PC-9 (cell line): ENCODE results near the gene HS3ST3B1. TPM values are rescaled to one million over a fixed set of nuclear protein-coding genes. Genes with fewer than 3 reads are reported as not detected.

Experiments used
- BruUV-seq: library from RNA; stranded (reverse); fragments of 400-500 nt; replicated peaks from 2 replicates; lab custom pipeline; 2021; lab: Mats Ljungman, UMichigan
- CTCF ChIA-PET: fragments of 300-600 bp; sonication (Branson Sonifier 250); formaldehyde crosslinking; loops from one replicate; lab custom pipeline; 2022; ENCODE audit warnings: antibody characterized with exemption; lab: Charles Lee
- POLR2A ChIA-PET: fragments of 300-600 bp; sonication (Branson Sonifier 250); formaldehyde crosslinking; loops from one replicate; lab custom pipeline; 2022; ENCODE audit warnings: antibody characterized with exemption; ENCODE audit not compliant: unreplicated experiment; lab: Charles Lee
- DNase-seq, 2 experiments: peaks; one replicate each; pipeline versions ENCODE4 v3.0.0 to v3.0.0-alpha.2; 2015 to 2022; ENCODE audit warnings: mixed read lengths in 1 of 2
- H2AFZ ChIP-seq: fragments of 200-600 bp; sonication (generic); 2 replicates; pipeline ENCODE4 v1.8.1; 2017; ENCODE audit warnings: antibody characterized with exemption
- H3F3A ChIP-seq: fragments of 200-600 bp; sonication (generic); 2 replicates; pipeline ENCODE4 v1.8.1; 2017; ENCODE audit warnings: antibody characterized with exemption, mild to moderate bottlenecking, low read depth; ENCODE audit not compliant: insufficient read depth
- H3K27ac ChIP-seq: fragments of 200-600 bp; sonication (generic); 2 replicates; pipeline ENCODE4 v1.6.1; 2016; ENCODE audit warnings: mixed run types
- H3K27me3 ChIP-seq: fragments of 200-600 bp; sonication (generic); 2 replicates; pipeline ENCODE4 v1.6.1; 2016; ENCODE audit warnings: low read depth, mixed run types; ENCODE audit not compliant: insufficient read depth
- H3K36me3 ChIP-seq: fragments of 200-600 bp; sonication (generic); 2 replicates; pipeline ENCODE4 v1.6.1; 2016; ENCODE audit warnings: low read depth, mixed run types
- H3K4me1 ChIP-seq: fragments of 200-600 bp; sonication (generic); replicated peaks from 2 replicates; pipeline ENCODE4 v1.6.1; 2016; ENCODE audit warnings: mixed run types; ENCODE audit not compliant: insufficient read depth
- H3K4me2 ChIP-seq: fragments of 200-600 bp; sonication (generic); 2 replicates; pipeline ENCODE4 v1.6.1; 2017; ENCODE audit warnings: mixed run types
- H3K4me3 ChIP-seq: fragments of 200-600 bp; sonication (generic); 2 replicates; pipeline ENCODE4 v1.6.1; 2016; ENCODE audit warnings: mixed run types
- H3K79me2 ChIP-seq: fragments of 200-600 bp; sonication (generic); 2 replicates; pipeline ENCODE4 v1.6.1; 2017; ENCODE audit warnings: low read depth, mixed run types
- H3K9me2 ChIP-seq: fragments of 200-600 bp; sonication (generic); 2 replicates; pipeline ENCODE4 v1.8.1; 2017; ENCODE audit warnings: mild to moderate bottlenecking; ENCODE audit not compliant: insufficient read depth
- H3K9me3 ChIP-seq: fragments of 200-600 bp; sonication (generic); 2 replicates; pipeline ENCODE4 v1.8.1; 2016; ENCODE audit warnings: low read depth; ENCODE audit not compliant: insufficient read depth
- H4K20me1 ChIP-seq: fragments of 200-600 bp; sonication (generic); 2 replicates; pipeline ENCODE4 v1.8.1; 2017; ENCODE audit not compliant: insufficient read depth
- CTCF ChIP-seq: fragments of 200-600 bp; sonication (generic); conservative IDR thresholded peaks from 2 replicates; pipeline ENCODE4 v1.6.1; 2017; ENCODE audit warnings: mixed run types, antibody characterized with exemption, mild to moderate bottlenecking, moderate library complexity
- EZH2 ChIP-seq: fragments of 200-600 bp; sonication (generic); IDR thresholded peaks from 2 replicates; pipeline ENCODE4 v1.8.0; 2017; ENCODE audit warnings: antibody characterized with exemption, low read depth
- intact Hi-C: fragments of 100-400 bp; cut with micrococcal nuclease; formaldehyde crosslinking; loops from one replicate; pipeline ENCODE4 v1.10.0; 2022; ENCODE audit not compliant: unreplicated experiment
- total RNA-seq: library from RNA; stranded (reverse); gene quantifications from 2 replicates; pipeline ENCODE4 v1.2.3, GENCODE V29; 2021

Gene HS3ST3B1
- total RNA-seq, 1 experiment from 2014 or later = not detected

- POLR2A ChIA-PET = no interaction called here
- Histone ChIP-seq H3K27ac (no peak overlapping the region), H4K20me1 (no peaks in the 10 kb centered on the region), H3K4me1 (no peaks in the 10 kb centered on the region), H3K9me2 (no peaks in the 10 kb centered on the region), H3K27me3 (peaks cover 36% of the 10 kb centered on the region), H3K9me3 (no peaks in the 10 kb centered on the region), H3K36me3 (no peaks in the 10 kb centered on the region), H3K4me3 (no peak overlapping the region), H3K4me2 (no peak overlapping the region), H3K79me2 (no peaks in the 10 kb centered on the region), H3F3A (no peaks in the 10 kb centered on the region), H2AFZ (no peak overlapping the region)
- intact Hi-C loops = no loop called here
- DNase-seq = no peak
- CTCF ChIA-PET = no interaction called here
- TF ChIP-seq EZH2 (no peak), CTCF (no peak)
- no TSS peak for BruUV-seq
Measured at GRCh38 chr17:14281530-14281929, 19.4 kb upstream of the HS3ST3B1 start.

- no peaks in the 10 kb centered on the region for H3K4me1 ChIP-seq
- H3K36me3 ChIP-seq = no peaks in the 10 kb centered on the region
- H3K4me3 ChIP-seq = no peak overlapping the region
- peaks cover 39% of the 10 kb centered on the region for H3K27me3 ChIP-seq
- no peaks in the 10 kb centered on the region for H3K9me3 ChIP-seq
- no peaks in the 10 kb centered on the region for H3K9me2 ChIP-seq
- intact Hi-C loops = no loop called here
- CTCF ChIA-PET = no interaction called here
- H3K4me2 ChIP-seq = no peak overlapping the region
- H4K20me1 ChIP-seq = no peaks in the 10 kb centered on the region
- DNase-seq = no peak
- POLR2A ChIA-PET = no interaction called here
- no TSS peak for BruUV-seq
- H2AFZ ChIP-seq = no peak overlapping the region
- no peaks in the 10 kb centered on the region for H3K79me2 ChIP-seq
- TF ChIP-seq CTCF (no peak), EZH2 (no peak)
- no peak overlapping the region for H3K27ac ChIP-seq
- H3F3A ChIP-seq = no peaks in the 10 kb centered on the region
Measured at GRCh38 chr17:14282726-14283125, 18.2 kb upstream of the HS3ST3B1 start.

GRCh38 chr17:14289162-14289561 lies 11.7 kb upstream of the HS3ST3B1 start:
- Histone ChIP-seq H3K36me3 (no peaks in the 10 kb centered on the region), H4K20me1 (no peaks in the 10 kb centered on the region), H3K27me3 (peaks cover 28% of the 10 kb centered on the region), H3F3A (no peaks in the 10 kb centered on the region), H3K27ac (no peak overlapping the region), H3K4me1 (no peaks in the 10 kb centered on the region), H2AFZ (no peak overlapping the region), H3K4me3 (no peak overlapping the region), H3K79me2 (no peaks in the 10 kb centered on the region), H3K9me3 (no peaks in the 10 kb centered on the region), H3K9me2 (no peaks in the 10 kb centered on the region), H3K4me2 (no peak overlapping the region)
- no peak for TF ChIP-seq CTCF
- no peak for TF ChIP-seq EZH2
- no TSS peak for BruUV-seq
- intact Hi-C loops = no loop called here
- DNase-seq = no peak
- ChIA-PET POLR2A (no interaction called here), CTCF (no interaction called here)
